Activated CD4-positive, alpha-beta T cell treated with anti-CD3 and anti-CD28 coated beads, Interleukin-10, Interleukin-2, amounts not matched to agents 100 ng/mL and 50 ng/mL, durations not matched to agents 16 hours and 8 hours (primary cell): Measurements from ENCODE around the gene FMNL2.
"Not testable (repeated sequence)": the region's sequence is repeated elsewhere in the genome, so short reads cannot be mapped to it uniquely, and the experiment has no call there.

Source experiments
- DNase-seq: peaks from one replicate; pipeline ENCODE4 v3.0.0-alpha.2; 2020

Gene FMNL2

DNA sequence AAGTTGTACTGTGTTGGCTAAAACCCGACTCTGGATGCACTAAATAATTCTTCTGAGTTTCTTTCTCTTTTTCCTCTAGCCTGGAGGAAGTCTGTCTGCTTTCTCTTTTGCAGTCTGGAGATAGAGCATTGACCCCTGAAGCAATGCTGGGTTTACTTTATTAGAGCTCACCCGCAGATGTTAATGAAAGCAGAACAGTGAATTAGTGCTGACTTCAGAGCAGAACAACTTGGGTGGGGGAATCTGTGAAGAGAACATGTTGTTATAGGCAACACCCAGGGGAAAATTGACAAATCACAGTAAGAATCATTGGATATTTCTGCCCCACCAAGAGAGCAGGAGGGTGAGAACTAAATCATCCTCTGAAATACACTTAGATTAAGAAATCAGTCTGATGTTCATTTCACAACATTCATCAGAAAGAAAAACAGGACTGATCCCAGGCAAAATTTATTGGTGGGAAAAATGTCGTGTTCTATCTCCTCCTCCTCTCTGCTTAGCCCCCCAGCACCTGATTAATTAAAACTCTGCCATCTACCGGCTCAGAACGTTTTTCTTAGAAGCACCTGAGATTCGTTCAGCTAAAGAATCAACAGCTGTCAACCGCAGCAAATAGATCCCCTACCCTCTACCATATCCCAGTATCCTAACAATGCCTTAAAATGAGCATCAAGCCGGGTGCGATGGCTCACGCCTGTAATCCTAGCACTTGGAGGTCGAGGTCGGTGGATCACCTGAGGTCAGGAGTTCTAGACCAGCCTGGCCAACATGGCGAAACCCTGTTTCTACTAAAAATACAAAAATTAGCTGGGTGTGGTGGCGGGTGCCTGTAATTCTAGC is 165.1 kb downstream of the FMNL2 start:
- no peak for DNase-seq

DNA sequence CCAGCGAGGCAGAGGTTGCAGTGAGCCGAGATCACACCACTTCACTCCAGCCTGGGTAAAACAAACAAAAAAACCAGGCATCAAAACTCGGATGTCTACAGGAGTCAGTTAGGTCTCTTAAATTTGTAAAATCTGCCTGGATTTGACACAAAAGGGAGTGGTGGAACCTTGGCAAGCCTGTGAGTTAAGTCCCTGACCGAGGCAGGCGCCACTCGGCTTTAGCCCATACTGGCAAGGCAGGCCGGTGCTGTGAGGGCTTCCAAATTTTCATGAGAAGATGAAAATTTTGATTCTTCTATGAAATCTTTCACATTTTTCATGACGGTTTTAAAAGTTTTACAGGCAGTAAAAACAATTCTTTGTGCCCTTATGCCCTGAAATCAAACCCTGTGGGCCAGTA is 165.8 kb downstream of the FMNL2 start:
- DNase-seq, result no peak

DNA sequence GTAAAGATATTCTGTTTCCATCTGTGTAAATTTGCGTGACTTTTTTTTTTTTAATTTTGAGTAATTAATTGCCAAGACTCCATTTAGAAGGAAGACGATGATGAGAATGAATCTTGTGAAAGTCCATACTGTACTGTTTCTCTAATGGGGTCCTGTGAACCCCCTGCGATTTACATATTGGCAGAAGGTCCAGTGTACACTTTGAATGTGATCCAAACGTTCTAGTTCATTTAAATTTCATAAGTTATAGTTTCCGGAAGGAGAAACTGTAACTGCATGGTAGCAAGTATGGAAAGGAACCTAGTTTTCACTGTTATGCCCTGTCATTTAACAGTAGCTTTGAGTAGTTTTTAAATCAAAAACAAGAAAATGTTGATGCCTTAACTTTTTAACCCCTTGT is 166.7 kb downstream of the FMNL2 start:
- no peak for DNase-seq

DNA sequence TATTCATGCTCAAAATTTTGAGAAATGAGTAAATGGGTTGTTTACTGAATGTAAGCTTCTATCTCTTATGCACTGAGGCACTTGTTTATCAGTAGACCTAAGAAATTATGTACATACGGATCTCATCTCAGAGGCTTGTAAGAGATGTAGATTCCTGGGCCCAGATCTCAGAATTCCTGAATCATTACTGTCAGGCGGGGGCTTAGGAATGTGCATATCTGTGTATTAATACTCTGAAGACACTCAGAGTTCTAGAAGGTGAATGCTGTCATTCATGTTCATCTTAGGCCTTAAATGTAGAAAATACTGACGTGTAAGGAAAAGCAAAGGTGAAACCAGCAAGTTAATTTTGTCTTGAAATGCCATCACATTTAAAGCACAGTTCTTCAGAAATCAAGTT is 169.6 kb downstream of the FMNL2 start:
- DNase-seq, result no peak

DNA sequence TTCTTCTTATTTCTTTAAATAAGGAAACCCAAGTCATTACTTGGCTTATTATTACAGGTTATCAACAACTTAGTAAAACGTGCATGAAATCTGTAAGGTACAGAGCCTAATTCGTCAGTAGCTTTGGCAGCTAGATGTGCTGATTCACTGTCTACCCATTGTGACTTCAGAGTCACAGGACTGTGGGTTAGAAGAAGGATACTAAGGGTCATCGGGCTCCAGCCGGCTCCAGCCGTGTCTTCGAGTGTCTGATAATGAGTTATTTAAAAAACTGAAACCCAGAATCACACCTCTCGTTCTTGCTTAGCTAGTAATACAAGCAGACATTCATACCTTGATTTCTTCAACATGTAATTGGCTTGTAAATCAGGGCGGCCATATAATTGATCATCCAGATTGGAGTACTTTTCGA is 170.5 kb downstream of the FMNL2 start:
- DNase-seq, result peak; percentile 20

DNA sequence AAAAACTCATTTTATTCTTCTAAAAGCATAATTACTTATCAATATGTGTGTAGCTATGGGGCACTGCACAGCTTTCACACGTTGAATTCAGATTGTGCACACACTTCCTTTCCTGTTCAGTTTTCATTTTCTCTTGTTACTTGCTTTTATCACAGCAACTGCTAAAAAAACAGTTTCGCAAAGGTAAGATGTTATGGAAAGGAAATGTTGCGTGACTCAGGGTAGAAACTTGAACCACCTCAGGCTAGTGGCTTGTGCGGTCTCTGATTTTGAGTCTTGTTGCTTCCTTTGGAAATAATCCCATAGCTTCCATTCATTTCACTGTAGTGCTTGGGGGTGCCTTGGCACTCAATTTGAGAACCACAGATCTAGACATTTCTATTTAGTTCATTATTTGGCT is 171.9 kb downstream of the FMNL2 start:
- peak; percentile 83 for DNase-seq

DNA sequence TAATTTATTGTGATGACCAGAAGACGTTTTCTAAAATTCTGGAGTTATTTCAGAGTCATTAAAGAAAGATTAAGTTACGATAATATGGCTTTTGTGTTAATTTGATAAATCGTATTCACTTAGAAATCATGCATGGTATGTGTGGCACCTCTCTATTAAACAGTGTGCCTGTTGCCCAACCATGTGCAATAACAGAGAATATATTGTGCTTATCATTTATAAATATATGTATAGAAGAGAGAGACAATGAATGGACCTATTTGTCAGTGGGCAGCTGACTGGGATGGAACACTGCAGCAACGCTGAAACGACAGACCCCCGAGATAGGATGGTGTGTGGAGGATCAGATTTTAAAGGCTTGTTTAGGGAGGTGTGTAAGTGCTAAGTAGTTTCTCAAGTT is 172.9 kb downstream of the FMNL2 start:
- DNase-seq, result no peak

DNA sequence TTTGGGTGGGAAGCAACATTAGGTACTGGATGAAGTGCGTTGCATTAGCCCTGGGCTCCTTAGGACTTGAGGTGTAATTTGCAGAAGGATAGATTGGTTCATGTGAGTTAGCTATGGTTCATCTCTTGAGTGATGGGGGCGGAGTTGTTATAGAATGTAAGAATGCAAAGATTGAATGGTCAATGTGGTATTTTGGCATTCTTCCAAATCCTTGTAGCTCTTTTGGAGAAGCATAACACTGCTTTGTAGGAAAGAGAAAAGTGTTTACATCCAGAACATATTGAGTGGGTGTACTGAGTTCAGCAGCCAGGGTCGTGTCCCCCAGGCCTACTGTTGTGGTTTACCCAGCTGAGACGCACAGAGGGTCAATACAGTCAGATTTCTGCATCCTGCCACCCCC is 173.5 kb downstream of the FMNL2 start:
- DNase-seq, result no peak

DNA sequence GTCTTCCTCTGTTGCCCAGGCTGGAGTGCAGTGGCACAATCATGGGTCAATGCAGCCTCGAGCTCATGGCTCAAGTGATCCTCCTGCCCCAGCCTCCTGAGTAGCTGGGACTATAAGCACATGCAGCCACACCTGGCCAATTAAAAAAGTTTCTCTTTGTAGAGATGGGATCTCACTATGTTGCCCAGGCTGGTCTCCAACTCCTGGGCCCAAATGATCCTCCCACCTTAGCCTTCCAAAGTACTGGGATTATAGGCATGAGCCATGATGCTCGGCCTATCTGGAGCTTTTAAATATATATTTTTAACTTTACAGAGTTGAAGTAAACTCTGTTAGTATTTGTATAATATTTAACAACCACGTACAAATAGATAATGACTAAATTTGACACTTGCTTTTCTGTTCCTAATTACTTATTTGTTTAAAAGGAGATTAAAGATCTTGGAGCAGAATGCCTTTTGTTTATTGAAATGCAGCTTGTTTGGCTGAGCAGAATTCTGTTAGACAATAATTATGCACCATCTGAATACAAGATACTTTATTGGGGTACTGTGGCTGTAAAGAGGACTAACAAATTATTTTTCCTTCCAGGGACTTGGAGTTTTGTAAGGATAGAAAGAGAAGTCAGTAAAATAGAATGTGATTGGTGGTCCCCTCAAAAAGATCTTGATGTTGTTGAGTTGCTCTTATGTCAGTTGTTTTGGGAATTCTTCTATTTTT is 175.0 kb downstream of the FMNL2 start:
- no peak for DNase-seq

DNA sequence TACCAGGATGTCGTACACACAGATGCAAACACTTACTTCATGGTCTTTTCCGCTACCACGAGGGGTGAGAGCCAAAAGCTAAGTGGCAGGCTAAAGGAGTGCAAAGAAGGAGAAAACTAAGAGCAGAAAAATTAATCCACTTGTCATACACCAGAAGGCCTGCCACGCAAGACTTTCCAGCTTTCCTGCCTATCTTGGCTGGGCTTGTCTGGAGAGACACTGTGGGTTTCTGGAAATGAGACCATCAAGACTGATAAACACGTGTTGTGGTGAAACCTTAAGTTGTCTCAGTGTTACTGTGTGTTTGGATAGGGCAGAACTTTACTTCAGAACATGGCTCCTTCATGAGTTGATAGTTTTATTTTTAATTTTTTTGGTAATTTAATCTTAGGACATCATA is 175.6 kb downstream of the FMNL2 start:
- DNase-seq, result no peak

DNA sequence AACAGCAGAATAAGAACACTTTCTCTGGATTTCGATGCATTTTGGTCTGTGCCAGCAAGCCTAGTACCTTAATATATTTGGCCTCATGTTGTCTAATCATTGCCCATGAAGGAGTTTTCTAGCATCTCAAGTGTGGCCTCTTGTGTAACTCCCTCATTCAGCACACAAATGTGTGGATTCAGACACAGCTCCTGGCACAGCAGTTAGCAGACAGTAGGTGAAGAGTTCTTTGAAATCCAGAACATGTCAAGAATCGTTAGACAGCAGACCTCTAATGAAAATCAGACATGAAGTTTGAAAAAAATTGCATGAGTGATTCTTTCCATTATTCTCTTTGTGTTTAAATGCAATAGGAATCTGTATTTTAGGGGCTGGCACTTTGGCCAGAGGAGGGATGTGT is 177.0 kb downstream of the FMNL2 start:
- DNase-seq, result no peak

DNA sequence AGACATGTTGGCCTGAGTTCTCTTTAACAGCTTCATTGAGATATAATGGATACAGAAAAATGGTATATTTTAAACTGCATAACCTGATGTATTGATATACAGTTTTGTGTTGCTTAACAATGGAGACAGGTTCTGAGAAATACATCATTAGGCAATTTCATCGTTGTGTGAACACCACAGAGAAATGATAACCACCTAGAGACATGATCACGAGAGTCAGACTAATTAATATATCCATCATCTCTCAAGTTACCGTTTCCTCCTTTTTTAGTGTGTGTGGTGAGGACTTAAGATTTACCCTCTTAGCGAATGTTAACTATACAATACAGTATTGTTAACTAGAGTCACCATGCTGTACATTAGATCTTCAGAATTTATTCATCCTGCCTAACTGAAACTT is 178.1 kb downstream of the FMNL2 start:
- DNase-seq, result no peak

DNA sequence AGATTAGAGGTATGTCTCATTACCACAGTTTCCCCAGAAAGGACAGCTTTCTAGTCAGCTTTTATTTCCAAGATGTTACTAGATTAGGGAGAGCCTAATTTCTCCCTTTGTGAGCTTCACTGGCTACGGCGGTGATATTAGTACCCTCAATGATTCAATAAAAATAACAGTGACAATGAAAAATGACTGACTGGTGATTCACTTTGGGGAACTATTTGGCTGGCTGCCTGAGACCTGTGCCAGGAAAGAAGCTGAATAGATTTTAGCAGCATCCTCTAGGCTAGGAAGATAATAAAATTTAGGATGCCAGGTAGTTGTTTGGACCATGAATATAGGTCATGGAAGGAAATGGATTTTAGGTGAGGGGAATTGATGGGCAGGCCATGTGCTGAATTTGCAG is 178.7 kb downstream of the FMNL2 start:
- no peak for DNase-seq

DNA sequence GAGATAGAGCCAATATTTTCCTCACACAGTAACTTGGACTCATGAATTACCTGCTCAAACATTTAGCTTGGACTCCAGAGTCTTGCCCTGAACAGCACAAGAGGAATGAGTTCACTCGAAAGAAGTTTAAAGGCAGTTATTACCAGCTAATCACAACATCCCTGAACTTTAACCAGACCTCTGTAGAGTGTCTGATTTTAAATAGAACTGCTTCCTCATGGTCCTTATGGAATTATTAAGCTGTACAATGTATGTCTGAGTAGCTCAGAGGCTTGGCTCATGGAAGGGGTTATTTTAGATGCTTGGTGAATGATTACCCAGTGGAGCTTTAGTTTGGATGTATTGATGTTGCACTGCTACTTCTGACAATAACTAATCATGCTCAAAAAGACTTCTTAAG is 183.1 kb downstream of the FMNL2 start:
- no peak for DNase-seq

DNA sequence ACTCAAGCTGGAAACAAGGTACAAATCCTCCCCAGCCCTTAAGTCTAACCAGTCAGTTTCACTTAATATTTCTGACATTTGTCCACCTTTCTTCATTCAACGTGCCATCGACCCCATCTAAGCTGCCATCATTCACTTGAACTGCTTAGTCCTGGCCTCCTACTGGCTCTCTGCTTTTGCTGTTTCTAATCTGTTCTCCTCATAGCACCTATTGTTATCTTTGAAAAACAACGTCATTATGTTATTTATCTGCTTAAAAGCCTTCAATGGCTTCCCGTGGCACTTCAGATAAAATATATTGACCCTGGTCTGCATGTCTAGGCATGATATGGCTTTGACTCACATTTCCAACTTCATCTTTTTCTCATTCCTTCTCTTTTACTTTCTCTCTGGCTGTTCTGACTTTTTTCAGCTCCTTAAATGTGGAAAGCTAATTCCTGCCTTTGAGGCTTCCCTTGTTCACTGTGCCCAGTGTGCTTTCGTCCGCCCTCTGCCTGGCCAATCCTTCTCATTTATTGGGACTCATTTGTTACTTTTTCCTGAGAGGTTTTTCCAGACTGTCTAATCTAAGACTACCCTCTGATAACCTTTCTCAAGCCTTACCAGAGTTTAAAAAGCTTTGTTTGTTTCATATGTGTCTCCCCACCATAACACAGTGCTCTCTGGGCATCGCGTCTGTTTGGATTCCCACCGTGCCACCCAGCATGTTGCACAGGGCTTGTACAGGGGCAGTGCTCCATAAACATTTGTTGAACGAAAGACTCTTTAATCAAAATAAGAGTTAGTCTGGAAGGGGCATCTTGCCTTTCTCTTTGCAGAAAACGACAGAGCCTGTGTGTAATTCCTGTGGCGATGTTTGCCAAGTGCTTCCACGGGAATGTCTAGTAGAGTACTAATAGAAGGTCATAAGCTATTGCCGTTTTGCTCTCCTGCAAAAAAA is 183.9 kb downstream of the FMNL2 start:
- DNase-seq, result no peak

DNA sequence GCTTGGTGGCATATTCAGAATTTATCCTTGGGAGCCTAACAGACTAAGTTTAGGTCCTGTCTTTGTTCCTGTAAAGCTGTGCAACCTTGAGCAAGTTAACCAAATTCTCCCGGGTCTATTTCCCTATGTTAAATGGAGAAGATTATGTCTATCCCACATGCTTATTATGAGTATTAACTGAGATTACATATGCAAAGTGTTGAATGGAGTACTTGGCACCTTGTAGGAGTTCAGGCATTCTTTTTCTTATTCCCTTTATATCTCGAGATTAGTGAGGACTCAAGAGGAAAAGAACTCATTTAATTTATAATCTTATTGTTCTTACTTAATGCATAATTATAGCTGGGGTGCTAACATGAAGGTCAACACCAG is 184.6 kb downstream of the FMNL2 start:
- DNase-seq, result no peak

DNA sequence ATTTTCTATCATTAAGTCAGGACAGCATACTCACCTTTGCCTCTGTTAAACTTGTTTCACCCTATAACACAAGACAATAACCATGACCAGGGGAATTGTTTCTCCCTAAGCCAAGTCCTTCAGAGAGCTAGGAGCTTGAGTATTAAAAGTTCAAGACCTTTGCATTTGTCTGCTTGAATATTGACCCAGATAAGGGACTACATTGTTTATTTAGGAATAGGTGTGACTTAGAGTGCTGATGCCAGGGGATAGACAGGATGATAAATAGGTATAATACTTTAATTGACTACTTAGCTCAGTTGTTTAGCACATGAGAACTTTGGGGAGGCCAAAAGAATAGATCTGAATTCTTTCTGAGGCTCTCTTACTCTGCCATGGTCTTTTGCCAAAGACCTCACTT is 185.8 kb downstream of the FMNL2 start:
- no peak for DNase-seq

DNA sequence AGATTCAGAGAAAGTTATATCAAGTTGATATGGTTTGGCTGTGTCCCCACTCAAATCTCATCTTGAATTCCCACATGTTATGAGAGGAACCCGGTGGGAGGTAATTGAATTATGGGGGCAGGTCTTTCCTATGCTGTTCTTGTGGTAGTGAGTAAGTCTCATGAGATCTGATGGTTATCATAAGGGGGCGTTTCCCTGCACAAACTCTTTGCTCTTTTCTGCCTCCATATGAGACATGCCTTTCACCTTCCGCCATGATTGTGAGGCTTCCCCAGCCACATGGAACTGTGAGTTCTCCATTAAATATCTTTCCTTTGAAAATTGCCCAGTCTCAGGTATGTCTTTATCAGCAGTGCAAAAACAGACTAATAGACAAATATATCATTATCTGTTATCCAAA is 187.5 kb downstream of the FMNL2 start:
- not testable (repeated sequence) for DNase-seq

DNA sequence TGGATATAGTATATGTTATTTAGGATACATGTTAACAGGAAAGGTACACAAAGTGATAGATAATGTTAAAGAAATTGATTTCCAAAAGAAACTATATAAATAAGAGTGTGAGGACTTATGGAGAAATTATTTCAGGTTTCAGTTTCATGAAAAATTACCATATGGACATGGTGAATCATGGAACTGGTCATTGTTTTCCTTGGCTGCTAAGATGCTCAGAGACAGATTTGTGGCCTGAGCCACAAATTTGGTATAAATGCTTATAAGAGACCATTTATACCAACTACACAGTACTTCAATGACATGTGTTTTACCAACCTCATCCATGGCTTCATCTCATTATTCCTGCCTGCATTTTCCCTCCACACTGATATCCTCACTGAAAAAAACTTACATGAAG is 188.1 kb downstream of the FMNL2 start:
- no peak for DNase-seq

DNA sequence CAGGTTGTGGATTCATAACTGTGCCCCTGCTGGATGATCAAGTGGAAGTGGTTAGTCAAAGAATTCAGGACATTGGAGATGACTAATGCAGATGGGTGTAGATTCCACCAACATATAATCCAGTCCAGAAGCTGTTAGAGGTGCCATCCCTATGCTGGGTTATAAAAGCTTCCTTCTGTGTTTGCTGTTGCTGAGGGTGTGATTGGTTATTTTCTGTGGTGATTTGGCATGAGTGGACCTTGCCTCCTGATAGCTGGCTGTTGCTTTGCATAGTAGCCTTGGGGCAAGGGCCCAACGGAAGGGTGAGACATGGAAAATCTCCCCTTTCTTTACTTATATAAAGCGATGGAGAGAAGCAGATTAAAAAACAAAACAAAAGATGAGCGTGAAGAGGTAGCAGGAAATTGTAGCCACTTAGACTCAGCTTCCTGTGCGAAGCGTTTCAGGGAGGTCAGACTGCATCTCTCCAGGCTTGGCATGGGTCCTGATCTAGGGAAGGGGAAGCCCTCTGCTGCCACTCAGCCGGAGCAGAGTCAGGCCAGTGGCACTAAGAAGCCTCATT is 190.4 kb downstream of the FMNL2 start:
- DNase-seq, result peak; percentile 14

DNA sequence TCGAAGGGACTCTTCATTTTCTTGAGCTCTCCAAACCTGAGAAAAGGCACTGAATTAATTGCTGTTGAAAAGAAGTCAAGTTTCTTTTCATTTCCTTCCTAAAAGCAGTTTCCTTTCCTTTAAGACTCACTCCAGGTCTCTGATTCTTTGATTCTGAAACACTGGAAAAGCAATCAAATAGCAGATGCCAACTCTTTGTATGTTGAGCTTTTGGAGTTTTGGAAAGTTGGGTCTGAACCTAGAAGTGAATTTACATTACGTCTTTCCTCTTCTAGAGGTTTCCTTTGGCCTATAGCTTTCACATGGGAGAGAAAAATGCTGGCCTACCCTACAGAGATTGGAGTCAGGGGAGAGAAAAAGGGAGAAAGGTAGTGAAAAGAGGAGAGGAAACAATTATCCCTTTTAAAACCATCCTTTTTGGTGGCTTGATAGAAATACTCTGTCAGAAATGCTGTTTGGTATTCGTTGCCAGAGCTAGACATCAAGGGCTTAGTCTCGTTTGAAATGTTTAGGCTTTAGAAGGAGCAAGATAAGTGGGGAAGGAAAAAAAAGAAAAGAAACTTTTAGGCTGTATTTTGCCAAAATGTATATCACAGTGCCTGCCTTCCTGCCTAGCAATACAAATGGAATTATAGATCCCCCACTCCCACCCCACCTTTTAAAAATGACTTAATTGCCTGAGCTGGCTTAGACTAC is 194.6 kb downstream of the FMNL2 start:
- DNase-seq, result no peak

DNA sequence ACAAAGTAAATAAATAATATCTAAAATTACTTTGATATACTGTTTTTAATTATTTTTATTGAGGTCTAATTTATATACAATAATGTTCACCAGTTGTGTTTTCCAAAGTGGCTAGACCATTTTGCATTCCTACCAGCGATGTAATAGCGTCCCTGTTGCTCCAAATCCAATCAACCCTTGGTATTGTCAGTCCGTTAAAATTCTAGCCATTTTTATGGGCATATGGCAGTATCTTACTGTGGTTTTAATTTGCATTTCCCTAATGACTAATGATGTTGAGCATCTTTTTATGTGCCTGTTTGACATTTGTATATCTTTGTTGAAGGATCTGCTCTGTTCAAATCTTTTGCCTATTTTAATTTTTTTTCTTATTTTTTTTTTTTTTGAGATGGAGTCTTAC is 197.3 kb downstream of the FMNL2 start:
- DNase-seq, result no peak
